Thyroid gland (tissue), 4 donors: ENCODE data around the gene FNDC5.

ENCODE experiments used
- POLR2A ChIP-seq, 2 donors: fragments of 450-650 bp; IDR thresholded peaks; one replicate each; pipeline ENCODE4 v1.6.1; 2017; ENCODE audit warnings: antibody characterized with exemption in 2 of 2, mild to moderate bottlenecking in 2 of 2, moderate library complexity in 1 of 2
- TF ChIP-seq, protein P1 (sequence below), 6 experiments: fragments of 200-600 bp in 3 of 6; fragments of 450-650 bp in 3 of 6; sonication (generic) in 3 of 6; IDR thresholded peaks; one replicate each; pipeline ENCODE4 v1.5.1; 2016 to 2019; ENCODE audit warnings: antibody characterized with exemption in 6 of 6, mild to moderate bottlenecking in 2 of 6, inconsistent platforms in 1 of 6, moderate library complexity in 1 of 6

- TF ChIP-seq, protein P1, sequence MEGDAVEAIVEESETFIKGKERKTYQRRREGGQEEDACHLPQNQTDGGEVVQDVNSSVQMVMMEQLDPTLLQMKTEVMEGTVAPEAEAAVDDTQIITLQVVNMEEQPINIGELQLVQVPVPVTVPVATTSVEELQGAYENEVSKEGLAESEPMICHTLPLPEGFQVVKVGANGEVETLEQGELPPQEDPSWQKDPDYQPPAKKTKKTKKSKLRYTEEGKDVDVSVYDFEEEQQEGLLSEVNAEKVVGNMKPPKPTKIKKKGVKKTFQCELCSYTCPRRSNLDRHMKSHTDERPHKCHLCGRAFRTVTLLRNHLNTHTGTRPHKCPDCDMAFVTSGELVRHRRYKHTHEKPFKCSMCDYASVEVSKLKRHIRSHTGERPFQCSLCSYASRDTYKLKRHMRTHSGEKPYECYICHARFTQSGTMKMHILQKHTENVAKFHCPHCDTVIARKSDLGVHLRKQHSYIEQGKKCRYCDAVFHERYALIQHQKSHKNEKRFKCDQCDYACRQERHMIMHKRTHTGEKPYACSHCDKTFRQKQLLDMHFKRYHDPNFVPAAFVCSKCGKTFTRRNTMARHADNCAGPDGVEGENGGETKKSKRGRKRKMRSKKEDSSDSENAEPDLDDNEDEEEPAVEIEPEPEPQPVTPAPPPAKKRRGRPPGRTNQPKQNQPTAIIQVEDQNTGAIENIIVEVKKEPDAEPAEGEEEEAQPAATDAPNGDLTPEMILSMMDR (IDR thresholded peaks at IDR 0.05) = peak in 1 of 6 experiments; percentile 10
- no peak for TF ChIP-seq POLR2A (IDR thresholded peaks at IDR 0.05)
Observed at GRCh38 chr1:32870615-32871363, at the start of gene FNDC5.
